RWPE1 (cell line): ENCODE results near the gene SLTM.
"Not testable (repeated sequence)": the region's sequence is repeated elsewhere in the genome, so short reads cannot be mapped to it uniquely, and the experiment has no call there.

Experiments used
- CTCF ChIA-PET: fragments of 350-600 bp; sonication (Branson Sonifier 250); formaldehyde crosslinking; extraction: SDS; loops from one replicate; lab custom pipeline; 2021; lab: Yijun Ruan, JAX
- POLR2A ChIA-PET: fragments of 400-600 bp; formaldehyde crosslinking; extraction: SDS; loops from one replicate; lab custom pipeline; 2020; ENCODE audit warnings: antibody characterized with exemption; ENCODE audit not compliant: low non-redundant PET; lab: Yijun Ruan, JAX
- DNase-seq: peaks from one replicate; pipeline ENCODE4 v3.0.0; 2012; ENCODE audit warnings: low spot score
- H3K27ac ChIP-seq: fragments of 450-650 bp; 2 replicates; pipeline ENCODE4 v1.5.1; 2017
- TF ChIP-seq, protein P1 (sequence below): fragments of 450-650 bp; conservative IDR thresholded peaks from 2 replicates; pipeline ENCODE4 v1.5.1; 2017; ENCODE audit warnings: low read depth, mild to moderate bottlenecking

Gene SLTM

DNA sequence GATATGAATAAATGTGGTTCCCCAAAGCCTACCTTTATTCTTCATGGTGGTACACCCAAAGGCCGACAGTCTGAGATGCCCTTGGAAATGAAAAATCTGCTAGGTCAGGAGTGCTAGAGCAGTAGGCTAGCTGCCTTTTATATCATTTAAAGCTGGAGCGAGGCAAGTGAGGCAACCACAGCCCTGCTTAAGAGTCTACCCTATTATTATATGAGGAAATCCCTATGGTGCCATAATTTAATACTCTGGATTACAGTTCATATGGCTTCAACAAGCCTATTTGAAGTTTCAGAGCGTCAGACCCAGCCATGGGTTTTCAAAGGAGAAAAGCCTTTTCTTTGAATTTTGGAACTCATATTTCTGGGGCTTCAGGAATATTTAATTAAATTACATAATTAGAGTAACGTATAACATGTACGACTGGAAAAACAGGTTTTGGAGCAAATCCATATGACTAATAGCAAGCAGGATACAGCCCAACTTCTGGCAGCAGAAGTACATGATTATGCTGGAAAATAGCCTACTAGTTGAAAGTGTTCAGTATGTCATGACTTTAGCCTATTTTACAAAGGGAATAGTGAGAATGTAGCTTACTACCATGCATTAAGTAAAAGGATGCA, 18.0 kb upstream of the SLTM start:
- ChIA-PET POLR2A (no interaction called here), CTCF (no interaction called here)
- no peak overlapping the region for H3K27ac ChIP-seq
- TF ChIP-seq, protein P1, sequence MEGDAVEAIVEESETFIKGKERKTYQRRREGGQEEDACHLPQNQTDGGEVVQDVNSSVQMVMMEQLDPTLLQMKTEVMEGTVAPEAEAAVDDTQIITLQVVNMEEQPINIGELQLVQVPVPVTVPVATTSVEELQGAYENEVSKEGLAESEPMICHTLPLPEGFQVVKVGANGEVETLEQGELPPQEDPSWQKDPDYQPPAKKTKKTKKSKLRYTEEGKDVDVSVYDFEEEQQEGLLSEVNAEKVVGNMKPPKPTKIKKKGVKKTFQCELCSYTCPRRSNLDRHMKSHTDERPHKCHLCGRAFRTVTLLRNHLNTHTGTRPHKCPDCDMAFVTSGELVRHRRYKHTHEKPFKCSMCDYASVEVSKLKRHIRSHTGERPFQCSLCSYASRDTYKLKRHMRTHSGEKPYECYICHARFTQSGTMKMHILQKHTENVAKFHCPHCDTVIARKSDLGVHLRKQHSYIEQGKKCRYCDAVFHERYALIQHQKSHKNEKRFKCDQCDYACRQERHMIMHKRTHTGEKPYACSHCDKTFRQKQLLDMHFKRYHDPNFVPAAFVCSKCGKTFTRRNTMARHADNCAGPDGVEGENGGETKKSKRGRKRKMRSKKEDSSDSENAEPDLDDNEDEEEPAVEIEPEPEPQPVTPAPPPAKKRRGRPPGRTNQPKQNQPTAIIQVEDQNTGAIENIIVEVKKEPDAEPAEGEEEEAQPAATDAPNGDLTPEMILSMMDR, result no peak
- peak; percentile 70 for DNase-seq

DNA sequence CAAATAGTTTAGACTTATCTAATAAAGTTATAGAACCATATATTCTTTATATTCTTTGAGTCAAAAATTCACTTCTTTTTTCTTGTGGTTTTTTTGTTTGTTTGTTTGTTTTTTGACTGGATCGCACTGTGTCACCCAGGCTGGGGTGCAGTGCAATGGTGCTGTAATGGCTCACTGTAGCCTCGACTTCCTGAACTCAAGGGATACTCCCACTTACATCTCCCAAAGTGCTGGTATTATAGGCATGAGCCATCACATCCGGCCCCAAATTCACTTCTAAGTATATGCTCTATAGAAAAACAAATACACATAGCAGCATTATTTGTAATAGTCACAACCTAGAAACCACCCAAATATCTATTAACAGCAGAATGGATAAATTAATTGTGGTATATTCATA, 13.7 kb upstream of the SLTM start:
- DNase-seq, result no peak
- H3K27ac ChIP-seq, result no peak overlapping the region
- TF ChIP-seq, protein P1, result no peak
- ChIA-PET POLR2A (no interaction called here), CTCF (no interaction called here)

DNA sequence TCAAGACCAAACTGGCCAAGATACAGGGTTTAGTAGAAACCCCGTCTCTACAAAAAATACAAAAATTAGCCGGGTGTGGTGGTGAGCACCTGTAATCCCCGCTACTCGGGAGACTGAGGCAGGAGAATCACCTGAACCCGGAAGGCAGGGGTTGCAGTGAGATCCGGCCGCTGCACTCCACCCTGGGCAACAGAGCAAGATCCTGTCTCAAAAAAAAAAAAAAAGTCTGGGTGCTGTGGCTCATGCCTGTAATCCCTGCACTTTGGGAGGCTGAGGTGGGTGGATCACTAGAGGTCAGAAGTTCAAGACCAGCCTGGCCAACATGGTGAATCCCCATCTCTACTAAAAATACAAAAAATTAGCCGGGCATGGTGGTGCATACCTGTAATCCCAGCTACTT, 1.5 kb upstream of the SLTM start:
- POLR2A ChIA-PET, result interaction anchor here (0.6 kb wide), 2 partner anchors 10 to 12 kb away, joined by 4 to 9 read pairs; no protein-coding TSS in a partner anchor
- H3K27ac ChIP-seq, result peak overlapping the region; percentile 67
- CTCF ChIA-PET, result interaction anchor here (0.7 kb wide), 1 partner anchor 205 kb away, joined by 3 read pairs; no protein-coding TSS in a partner anchor
- DNase-seq, result not testable (repeated sequence)

DNA sequence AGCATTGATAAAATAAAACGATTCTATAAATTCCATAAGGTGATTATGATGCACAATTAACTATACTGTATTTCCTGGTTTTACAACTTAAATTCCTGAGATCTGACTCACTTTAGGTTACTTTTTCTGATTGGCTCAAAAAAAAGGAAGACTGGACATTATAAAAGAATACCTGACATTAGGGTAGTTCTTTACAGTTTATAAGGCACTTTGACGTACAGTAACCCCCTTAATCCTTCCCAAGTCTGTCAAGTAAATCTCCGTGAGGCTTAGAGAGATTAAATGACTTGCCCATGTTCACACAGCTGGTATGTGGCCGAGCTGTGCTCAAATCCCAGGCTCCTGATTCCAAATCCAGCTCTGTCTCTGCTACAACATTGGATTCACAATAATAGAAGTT, 1.0 kb upstream of the SLTM start:
- POLR2A ChIA-PET, result interaction anchor here (0.6 kb wide), 1 partner anchor 10 kb away, joined by 9 read pairs; no protein-coding TSS in a partner anchor
- H3K27ac ChIP-seq, result peak overlapping the region; percentile 67
- DNase-seq, result peak; percentile 42
- CTCF ChIA-PET, result interaction anchor here (0.5 to 1.0 kb wide), 2 partner anchors 15 to 717 kb away, joined by 3 to 4 read pairs; no protein-coding TSS in a partner anchor
- TF ChIP-seq, protein P1, result no peak

DNA sequence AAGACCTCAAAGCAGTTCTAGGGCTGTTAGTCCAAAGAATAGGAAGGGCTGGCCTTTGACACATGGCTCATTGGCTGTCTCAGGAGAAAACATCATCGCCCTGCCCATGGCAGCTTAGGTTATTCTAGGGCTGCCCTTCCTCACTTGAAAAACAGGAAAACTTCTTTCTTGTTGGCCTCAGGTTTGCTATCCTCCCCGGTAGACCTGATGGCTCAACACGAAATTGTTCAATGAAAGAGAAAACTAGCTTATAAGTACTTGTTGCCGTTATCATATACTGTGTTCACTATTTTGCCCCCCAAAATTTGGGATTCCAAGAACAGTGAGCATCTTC, 602 bp upstream of the SLTM start:
- H3K27ac ChIP-seq, result peak overlapping the region; percentile 99
- TF ChIP-seq, protein P1, result no peak
- ChIA-PET POLR2A (no interaction called here), CTCF (interaction anchor here (0.5 to 1.0 kb wide), 2 partner anchors 16 to 717 kb away, joined by 3 to 4 read pairs; no protein-coding TSS in a partner anchor)
- no peak for DNase-seq

DNA sequence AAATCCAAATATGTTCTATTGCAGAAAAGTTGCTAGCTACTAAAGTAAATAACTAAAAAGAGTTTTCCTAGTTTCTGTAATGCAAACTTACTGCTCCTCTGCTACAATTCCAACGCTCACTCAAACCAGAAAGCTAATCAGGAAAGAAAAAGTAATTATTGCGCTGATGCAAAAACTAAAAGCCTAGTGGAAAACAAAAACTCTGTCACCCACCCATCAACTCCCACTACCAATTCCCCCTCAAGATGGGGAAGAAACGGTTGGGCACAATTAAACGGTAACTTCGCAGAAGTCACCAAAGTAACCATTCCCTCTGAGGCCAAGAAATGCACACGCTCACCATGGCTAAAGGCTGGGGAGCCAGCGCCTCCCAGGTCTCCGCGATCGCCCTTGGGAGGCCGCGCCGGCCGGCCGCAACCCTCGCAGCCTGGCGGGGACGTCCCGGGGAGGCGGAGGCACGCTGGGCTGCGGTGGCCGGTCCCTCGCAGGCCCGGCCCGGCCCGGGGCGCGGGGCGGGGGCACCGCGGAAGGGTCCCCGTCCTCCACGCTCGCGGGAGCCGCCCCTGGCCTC, 684 bp downstream of the SLTM start:
- H3K27ac ChIP-seq, result peak overlapping the region; percentile 99
- DNase-seq, result peak; percentile 33
- TF ChIP-seq, protein P1, result no peak
- ChIA-PET CTCF (interaction anchor here (0.6 kb wide), 1 partner anchor 144 kb away, joined by 4 read pairs; no protein-coding TSS in a partner anchor), POLR2A (no interaction called here)

DNA sequence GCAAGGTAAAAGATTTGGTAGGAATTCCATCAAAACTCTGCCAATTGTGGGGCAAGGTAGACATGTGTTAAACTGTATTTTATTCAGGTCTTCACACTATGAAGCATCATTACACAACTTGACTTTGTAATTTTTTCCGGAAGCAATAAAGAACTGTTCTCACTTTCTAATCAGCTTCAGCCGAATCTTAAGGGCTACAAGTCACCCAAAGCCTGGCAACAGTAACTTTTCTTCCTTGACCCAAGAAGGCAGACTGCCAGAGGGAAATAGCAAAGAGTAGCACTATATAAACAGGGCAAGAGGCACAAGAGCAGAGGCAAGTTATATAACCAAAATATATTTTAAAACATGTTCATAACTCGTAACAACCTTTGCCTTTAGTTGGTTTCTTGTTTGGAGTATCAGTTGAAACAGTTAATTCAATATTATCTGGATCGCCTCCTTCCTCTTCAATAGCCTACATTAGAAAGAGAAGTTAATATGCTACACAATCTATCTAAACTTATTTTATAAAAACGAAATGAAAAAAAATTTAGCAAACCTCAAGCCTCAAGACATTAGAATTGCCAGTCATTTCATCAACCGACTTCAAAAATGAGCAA, 1.4 kb downstream of the SLTM start:
- no peak overlapping the region for H3K27ac ChIP-seq
- ChIA-PET CTCF (no interaction called here), POLR2A (no interaction called here)

More for the DNA sequence above, 1.4 kb downstream of the SLTM start:
- TF ChIP-seq, protein P1, result no peak
- no peak for DNase-seq
